A549 (cell line): ENCODE data around the gene ARMC6.

Experiments
- BHLHE40 ChIP-seq: IDR thresholded peaks from 2 replicates; pipeline ENCODE4 v1.6.1; 2012; ENCODE audit warnings: low read depth, low read length, inconsistent platforms
- EP300 ChIP-seq, 2 experiments: fragments of >200 bp; sonication (Bioruptor Twin); formaldehyde crosslinking; IDR thresholded peaks; 2 replicates in 1 of 2; 3 replicates in 1 of 2; pipeline ENCODE4 v1.6.1; 2016 to 2017
- POLR2A ChIP-seq: IDR thresholded peaks from 2 replicates; pipeline ENCODE4 v1.6.1; 2012; ENCODE audit warnings: mild to moderate bottlenecking, low read length
- TF ChIP-seq, protein P1 (sequence below): fragments of >200 bp; sonication (Bioruptor Twin); formaldehyde crosslinking; IDR thresholded peaks from 3 replicates; pipeline ENCODE4 v1.5.1; 2016

DNA sequence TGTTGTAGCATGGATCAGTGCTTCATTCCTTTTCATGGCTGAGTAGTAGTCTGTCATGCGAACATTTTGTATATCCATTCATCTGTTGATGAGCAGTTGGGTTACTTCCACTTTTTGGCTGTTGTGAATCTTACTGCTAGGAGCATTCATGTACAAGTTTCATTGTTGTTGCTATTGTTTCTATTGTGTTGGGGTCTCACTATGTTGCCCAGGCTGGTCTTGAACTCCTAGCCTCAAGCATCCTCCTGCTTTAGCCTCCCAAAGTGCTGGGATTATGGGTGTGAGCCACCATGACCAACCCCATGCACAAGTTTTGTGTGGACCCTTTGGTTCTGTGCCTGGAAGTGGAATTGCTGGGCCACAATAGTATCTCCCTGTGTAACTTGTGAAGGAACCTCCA lies 46.2 kb downstream of the ARMC6 start:
- TF ChIP-seq EP300 (IDR thresholded peaks at IDR 0.05) = no peak
- TF ChIP-seq, protein P1, sequence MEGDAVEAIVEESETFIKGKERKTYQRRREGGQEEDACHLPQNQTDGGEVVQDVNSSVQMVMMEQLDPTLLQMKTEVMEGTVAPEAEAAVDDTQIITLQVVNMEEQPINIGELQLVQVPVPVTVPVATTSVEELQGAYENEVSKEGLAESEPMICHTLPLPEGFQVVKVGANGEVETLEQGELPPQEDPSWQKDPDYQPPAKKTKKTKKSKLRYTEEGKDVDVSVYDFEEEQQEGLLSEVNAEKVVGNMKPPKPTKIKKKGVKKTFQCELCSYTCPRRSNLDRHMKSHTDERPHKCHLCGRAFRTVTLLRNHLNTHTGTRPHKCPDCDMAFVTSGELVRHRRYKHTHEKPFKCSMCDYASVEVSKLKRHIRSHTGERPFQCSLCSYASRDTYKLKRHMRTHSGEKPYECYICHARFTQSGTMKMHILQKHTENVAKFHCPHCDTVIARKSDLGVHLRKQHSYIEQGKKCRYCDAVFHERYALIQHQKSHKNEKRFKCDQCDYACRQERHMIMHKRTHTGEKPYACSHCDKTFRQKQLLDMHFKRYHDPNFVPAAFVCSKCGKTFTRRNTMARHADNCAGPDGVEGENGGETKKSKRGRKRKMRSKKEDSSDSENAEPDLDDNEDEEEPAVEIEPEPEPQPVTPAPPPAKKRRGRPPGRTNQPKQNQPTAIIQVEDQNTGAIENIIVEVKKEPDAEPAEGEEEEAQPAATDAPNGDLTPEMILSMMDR = no peak
- no peak for TF ChIP-seq BHLHE40
- TF ChIP-seq POLR2A = no peak
